BJ (cell line): ENCODE results near the gene RNASE9. TPM values are rescaled to one million over a fixed set of nuclear protein-coding genes. Genes with fewer than 3 reads are reported as not detected.

ENCODE experiments used
- CTCF ChIA-PET: fragments of 350-600 bp; formaldehyde crosslinking; extraction: SDS; loops from one replicate; lab custom pipeline; 2021; ENCODE audit warnings: antibody characterized with exemption, inconsistent platforms; lab: Yijun Ruan, JAX
- POLR2A ChIA-PET: fragments of 300-600 bp; sonication (Branson Sonifier 250); formaldehyde crosslinking; extraction: SDS; loops from one replicate; lab custom pipeline; 2021; ENCODE audit warnings: antibody characterized with exemption; lab: Charles Lee
- DNase-seq: peaks from one replicate; pipeline ENCODE4 v3.0.0-alpha.2; 2011; ENCODE audit warnings: low read depth
- H3K27me3 ChIP-seq: 2 replicates; pipeline ENCODE4 v1.6.0; 2011; ENCODE audit warnings: low read length; ENCODE audit not compliant: control insufficient read depth, insufficient read depth
- H3K36me3 ChIP-seq: 2 replicates; pipeline ENCODE4 v1.5.1; 2011; ENCODE audit warnings: low read length; ENCODE audit not compliant: control insufficient read depth, insufficient read depth
- H3K4me3 ChIP-seq: 2 replicates; pipeline ENCODE4 v1.5.1; 2011; ENCODE audit warnings: low read depth, mild to moderate bottlenecking, control low read depth, low read length
- CTCF ChIP-seq: IDR thresholded peaks from 2 replicates; pipeline ENCODE4 v1.5.1; 2011; ENCODE audit warnings: low read depth, mild to moderate bottlenecking, control low read depth, inconsistent platforms, low read length, moderate library complexity; ENCODE audit not compliant: insufficient read depth
- polyA plus RNA-seq: library from polyadenylated mRNA; depleted of rRNA; stranded (reverse); fragments of >200 nt; gene quantifications from 2 replicates; pipeline ENCODE4 v1.2.3, GENCODE V29; 2011

Gene RNASE9
- polyA plus RNA-seq, 1 experiment = not detected

DNA sequence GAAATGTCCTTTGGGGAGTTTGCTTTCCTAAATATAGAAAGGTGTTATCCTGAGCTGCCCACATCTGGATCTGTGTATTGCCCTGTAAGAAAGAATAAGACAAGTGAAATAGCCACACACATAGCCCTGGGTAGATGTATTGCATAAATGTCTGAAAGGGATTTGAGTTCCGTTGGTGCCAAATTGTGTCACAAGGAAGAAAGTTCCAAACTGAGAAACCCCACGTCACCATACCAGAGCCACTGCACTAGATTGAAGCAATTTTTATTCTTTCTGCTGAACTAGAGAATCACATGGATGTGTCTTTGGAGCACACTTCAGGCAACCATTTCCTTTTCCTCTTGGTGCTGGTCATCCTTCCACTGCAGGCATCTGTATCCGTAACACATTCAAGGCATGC, 5.0 kb downstream of the RNASE9 start:
- DNase-seq = no peak
- CTCF ChIA-PET = no interaction called here
- no peaks in the 10 kb centered on the region for H3K36me3 ChIP-seq
- no peaks in the 10 kb centered on the region for H3K27me3 ChIP-seq
- POLR2A ChIA-PET = no interaction called here
- TF ChIP-seq CTCF = no peak
- H3K4me3 ChIP-seq = no peak overlapping the region

DNA sequence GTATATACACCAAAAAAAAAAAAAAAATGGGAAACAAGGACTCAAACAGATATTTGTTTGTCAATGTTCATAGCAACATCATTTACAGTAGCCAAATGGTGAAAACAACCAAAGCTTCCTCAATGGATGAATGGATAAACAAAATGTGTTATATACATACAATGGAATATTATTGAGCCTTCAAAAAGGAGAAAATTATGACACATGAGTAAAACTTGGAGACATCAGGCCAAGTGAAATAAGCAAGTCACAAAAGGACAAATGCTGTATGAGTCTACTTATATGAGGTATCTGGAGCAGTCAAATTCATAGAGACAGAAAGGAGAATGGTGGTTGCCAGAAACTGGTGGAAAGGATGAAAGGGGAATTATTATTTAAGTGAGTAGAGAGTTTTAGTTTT, 7.8 kb downstream of the RNASE9 start:
- Histone ChIP-seq H3K36me3 (no peaks in the 10 kb centered on the region), H3K27me3 (no peaks in the 10 kb centered on the region), H3K4me3 (no peak overlapping the region)
- ChIA-PET POLR2A (no interaction called here), CTCF (no interaction called here)
- DNase-seq = no peak
- no peak for TF ChIP-seq CTCF

DNA sequence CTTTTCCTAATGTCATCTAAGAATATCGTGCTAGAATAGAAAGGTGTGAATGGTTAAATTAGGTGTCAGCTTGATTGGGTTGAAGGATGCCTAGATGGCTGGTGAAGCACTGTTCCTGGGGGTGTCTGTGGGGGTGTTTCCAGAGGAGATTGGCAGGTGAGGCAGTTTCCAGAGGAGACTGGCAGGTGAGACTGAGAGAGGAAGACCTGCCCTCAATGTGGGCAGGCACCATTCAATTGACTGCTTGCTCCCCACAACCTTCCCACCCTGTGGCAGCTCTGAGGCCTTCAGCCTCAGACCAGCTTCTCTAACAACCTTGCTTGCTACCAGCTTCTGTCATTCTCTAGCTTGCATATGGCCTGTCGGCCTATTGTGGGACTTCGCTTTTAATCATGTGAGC, 9.2 kb downstream of the RNASE9 start:
- POLR2A ChIA-PET = no interaction called here
- no peak overlapping the region for H3K4me3 ChIP-seq
- no peaks in the 10 kb centered on the region for H3K27me3 ChIP-seq
- CTCF ChIA-PET = no interaction called here
- DNase-seq = no peak
- no peaks in the 10 kb centered on the region for H3K36me3 ChIP-seq
- no peak for TF ChIP-seq CTCF

GRCh38 chr14:20550926-20551325, 9.9 kb downstream of the RNASE9 start:
- no peak for DNase-seq
- ChIA-PET POLR2A (no interaction called here), CTCF (no interaction called here)

DNA sequence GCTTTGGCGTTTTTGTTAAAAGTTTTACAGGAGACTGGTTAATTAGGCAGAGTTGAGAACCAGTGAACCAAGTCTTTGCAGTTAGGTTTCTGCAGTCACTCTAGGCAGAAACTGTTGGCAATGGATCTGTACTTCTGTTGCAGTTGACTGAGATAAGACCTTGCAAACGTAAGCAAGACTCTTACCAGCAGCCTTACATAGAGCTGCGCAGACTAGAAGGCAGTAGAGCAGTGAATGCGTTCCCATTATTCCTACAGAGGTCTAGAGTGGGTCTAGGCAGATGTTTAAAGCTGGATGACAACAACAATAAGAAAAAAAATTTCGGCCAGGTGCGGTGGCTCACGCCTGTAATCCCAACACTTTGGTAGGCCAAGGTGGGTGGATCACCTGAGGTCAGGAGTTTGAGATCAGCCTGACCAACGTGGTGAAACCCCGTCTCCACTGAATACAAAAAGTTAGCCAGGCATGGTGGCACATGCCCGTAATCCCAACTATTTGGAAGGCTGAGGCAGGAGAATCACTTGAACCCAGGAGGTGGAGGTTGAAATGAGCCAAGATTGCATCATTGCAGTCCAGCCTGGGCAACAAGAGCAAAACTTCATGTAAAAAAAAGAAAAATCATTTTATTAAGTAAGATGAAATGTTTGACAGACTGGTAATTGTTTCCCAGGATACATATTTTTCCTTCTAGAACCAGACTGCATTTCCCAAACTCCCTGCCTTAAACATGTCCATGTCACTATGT, 12.3 kb downstream of the RNASE9 start:
- H3K27me3 ChIP-seq = no peaks in the 10 kb centered on the region
- DNase-seq = no peak
- ChIA-PET CTCF (interaction anchor here (0.6 to 1.6 kb wide), 4 partner anchors 16 to 143 kb away, joined by 3 read pairs; no protein-coding TSS in a partner anchor), POLR2A (no interaction called here)
- no peaks in the 10 kb centered on the region for H3K36me3 ChIP-seq
- H3K4me3 ChIP-seq = no peak overlapping the region
- no peak for TF ChIP-seq CTCF

More at GRCh38 chr14:20550926-20551325, 9.9 kb downstream of the RNASE9 start:
- no peaks in the 10 kb centered on the region for H3K36me3 ChIP-seq
- H3K27me3 ChIP-seq = no peaks in the 10 kb centered on the region
- no peak overlapping the region for H3K4me3 ChIP-seq
- TF ChIP-seq CTCF = no peak
